Kidney tubule cell (primary cell): Measurements from ENCODE around the gene SUPT6H.

Experiments used
- DNase-seq: peaks from one replicate; pipeline ENCODE4 v3.0.0-alpha.2; 2018; ENCODE audit warnings: low spot score

Gene SUPT6H

DNA sequence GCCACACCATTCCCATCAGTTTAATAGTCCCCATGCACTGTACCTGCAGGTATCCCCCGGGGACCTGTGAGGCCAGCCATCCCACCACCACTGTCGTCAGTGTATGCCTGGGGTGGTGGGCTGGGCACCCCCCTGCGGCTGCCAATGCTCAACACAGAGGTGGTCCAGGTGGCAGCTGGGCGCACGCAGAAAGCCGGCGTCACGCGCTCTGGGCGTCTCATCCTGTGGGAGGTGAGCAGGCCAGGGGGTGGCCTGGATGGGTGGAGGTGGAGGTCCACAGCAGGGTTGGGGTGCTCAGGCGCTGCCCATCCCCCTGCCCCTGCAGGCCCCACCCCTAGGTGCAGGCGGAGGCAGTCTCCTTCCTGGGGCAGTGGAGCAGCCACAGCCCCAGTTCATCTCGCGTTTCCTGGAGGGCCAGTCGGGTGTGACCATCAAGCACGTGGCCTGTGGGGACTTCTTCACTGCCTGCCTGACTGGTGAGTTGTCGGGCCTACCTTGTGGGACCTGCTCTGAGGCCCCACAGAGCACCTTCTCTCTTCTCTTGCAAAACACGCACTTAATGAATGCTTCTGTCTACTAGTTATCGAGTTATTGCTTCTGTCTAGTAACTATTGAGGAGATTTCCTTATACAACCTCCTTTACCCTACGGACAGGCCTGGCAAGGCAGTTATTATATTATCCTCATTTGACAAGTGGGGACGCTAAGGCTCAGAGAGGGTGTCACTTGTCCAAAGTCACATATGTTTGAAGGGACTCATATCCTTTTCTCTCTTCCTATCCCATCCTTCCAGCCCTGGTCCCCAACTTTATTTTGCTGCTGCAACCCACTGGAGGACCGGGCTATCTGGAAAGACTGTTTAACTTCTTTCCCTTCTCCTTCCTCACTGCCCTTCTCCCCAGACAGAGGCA lies 76.0 kb downstream of the SUPT6H start:
- DNase-seq, result peak; percentile 79

DNA sequence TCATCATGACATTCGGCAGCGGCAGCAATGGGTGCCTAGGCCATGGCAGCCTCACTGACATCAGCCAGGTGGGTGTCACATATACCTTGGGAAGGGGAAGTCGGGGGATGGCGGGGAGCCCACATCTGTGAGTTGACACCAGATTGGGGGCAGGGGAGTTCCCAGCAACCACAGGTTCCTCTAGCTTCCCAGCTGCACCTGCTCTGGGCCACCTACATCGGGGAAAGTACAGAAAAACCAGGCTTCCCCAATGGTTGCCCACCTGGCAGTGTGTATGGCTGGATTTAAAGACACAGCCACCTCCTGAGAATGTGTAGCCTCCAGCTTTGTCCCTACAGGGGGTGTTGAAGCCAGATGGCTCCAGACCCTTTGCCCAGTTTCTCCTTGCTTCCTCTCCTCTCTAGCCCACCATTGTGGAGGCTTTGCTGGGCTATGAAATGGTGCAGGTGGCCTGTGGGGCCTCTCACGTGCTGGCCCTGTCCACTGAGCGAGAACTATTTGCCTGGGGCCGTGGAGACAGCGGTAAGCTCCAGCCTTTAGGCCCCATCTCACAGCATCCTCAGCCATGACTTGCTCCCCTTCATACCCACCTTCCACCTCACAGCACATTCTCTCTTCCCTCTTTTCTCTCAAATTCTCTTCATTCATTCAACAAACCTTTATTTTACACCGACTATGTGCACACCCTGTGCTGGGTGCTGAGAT lies 76.8 kb downstream of the SUPT6H start:
- DNase-seq, result no peak

DNA sequence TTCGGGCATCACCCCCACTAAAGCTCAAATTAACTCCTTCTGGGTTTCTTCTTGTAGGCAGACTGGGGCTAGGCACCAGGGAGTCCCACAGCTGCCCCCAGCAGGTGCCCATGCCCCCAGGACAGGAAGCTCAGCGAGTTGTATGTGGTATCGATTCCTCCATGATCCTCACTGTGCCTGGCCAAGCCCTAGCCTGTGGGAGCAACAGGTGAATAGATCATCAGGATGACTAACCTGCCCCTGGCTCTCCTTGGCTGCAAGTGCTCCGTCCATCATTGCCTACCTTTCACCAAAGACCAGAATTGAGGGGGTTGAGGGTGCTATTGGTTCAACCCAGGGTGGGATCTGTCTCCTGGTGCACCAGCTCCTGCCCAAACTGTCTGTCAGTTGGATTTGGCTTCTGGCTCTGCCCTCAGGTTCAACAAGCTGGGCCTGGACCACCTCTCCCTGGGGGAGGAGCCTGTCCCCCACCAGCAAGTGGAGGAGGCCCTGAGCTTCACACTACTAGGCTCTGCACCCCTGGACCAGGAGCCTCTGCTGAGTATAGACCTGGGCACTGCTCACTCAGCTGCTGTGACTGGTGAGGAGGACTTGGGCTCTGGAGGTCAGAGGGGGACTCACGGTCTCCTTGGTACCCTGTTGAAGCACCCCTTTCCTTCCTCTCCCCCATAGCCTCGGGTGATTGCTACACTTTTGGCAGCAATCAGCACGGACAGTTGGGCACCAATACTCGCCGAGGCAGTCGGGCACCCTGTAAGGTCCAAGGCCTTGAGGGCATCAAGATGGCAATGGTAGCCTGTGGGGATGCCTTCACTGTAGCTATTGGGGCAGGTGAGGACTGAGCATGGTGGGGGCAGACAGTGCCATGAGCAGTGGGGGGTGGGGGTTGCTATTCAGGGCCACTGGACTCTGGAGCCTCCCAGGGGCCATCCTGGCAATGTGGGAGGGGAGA lies 78.7 kb downstream of the SUPT6H start:
- no peak for DNase-seq

GRCh38 chr17:28741358-28742349 lies 79.6 kb downstream of the SUPT6H start:
- DNase-seq, result no peak

DNA sequence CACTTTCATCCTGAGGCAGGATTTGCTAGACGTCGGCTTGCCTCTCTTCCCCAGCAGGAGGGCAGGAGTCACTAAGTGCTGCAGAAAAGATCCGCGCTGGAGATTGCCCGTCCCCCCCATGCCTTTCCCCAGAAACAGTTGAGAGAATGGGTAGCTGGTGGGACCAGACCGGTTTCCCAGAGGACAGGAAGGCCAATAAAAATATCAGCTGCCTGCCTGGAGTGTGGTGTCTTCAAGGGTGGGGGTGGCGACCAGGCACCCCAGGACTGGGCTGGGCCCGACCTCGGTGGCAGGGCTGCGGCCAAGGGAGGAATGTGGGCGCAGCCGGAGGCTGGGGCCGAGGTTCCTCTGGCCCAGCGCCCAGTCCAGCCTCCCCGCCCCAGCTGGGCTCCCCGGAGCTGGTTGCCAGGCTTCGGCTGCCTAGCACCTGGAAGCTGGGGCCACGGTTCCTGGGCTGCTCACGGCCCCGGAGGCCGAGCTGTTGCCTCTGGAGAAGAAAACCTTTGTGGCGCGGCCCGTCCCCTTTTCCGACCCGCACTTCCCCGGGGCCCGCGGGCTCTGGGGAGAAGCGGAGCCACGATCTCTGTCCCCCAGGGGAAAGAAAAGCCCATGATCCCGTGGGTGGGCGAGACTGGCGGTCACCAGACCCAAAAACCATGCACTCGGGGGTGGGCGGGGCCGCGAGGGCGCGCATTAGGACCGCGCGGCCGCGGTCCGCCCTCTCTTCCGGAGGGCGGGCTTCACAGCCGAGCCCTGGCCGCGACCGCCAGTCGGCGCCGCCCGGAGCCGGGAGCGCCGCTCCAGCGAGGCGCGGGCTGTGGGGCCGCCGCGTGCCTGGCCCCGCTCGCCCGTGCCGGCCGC lies 81.5 kb downstream of the SUPT6H start, which contains the start of gene TRAF4:
TRAF4 (plus strand) TSS at position 769 of the 861 bp plus-strand sequence. CDS start 102 bp downstream, outside the sequence.
- peak; percentile 88 for DNase-seq

DNA sequence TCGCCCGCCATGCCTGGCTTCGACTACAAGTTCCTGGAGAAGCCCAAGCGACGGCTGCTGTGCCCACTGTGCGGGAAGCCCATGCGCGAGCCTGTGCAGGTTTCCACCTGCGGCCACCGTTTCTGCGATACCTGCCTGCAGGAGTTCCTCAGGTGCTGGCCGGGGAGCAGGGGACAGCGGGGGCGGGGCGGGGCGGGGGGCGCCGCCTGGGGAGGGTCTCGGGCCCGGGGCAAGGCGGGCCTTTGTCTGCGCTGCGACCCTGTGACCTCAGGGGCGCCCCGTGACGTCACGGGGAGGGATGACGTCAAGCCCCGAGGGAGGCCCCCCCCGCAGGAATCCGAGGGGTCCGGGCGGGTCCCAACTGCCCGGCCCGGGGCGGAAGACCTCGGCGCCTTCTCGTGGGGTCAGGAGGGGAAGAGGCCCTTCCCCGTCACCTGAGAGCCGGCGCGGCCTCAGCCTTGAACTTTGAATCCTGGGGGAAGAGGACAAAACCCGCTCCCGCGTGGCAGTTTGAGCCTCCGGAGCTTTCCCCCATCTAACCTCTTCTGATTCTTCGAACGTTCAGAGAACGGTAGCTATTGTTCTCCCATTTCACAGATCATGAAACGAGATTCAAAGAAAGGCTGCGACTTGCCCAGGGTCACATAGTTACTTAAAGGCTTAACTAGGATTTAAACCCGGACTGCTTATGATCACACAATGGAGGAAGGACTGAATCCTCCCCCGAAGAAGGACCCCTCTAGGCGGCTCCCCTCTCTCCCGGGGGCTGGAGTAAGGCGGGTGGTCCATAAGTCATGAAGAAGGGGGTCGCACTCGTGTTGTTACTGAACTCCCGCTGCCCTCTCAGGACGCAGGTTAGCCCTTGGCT lies 82.3 kb downstream of the SUPT6H start:
- DNase-seq, result peak; percentile 76

DNA sequence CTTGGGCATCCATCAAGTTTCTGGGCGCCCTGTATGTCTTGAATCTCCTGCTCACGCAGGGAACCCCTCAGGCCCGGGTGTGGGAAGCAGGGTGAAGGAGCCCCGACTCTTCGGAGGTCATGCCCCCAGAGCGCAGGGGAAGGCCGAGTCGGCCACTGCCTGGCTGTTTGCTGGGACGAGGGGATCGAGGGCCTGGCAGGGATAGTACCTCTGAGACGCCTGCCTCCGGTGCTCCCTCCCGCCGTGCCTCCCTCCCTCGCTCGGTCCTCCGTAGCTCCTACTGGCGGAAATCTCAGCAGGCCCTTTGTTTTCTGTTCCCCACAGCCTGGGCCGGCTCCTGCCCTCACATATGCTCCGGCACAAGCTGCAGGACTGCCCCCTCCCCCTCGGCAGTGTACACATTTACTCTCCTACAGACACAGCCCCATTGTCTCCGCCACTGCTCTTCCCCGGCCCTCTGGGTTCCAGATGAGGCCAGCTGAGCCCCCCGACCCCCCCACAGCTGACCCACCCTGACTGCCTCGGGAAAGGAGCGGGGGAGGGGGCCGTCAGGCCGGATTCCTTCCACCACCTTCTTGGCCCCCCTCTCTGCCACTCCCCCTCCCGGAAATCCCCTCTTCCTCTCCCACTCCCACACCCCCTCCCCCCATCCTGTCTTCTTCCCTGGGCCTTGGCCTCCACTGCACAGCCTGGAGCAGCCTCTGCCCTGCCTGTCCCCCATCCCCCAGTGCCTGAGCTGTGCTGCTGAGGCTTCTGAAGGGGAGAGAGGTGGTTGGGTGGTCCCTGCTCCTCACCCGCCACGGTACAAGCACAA lies 83.2 kb downstream of the SUPT6H start:
- DNase-seq, result peak; percentile 63

DNA sequence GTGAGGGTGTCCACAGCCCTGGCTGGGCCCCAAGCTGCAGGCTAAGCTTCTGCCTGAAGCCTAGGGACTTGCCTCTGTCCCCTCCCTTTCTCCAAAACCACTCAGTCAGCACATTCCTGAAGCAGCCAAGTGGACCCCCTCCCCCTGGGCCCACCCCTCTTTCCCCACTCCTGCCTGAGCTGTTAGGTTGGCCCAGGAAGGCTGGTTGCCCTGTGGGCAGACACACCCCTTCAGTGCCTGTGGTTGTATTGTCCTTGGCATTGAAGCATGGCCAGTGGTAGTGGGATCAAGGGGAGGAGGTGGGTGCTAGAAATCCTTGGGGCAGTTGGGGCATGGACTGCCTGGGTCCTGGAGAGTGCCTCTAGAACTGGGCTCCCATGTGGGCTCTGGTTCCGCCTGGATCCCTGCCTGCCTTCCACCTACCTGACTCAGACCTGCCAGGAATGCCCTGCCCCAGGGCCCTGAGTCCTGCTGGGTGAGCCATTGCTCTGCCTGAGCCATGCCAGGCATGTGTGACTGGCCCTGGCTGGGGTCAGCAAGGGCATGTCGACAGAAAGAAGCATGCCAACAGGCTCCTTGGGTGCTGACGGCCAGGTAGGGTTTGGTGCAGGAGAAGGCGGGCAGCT lies 83.9 kb downstream of the SUPT6H start:
- peak; percentile 92 for DNase-seq

DNA sequence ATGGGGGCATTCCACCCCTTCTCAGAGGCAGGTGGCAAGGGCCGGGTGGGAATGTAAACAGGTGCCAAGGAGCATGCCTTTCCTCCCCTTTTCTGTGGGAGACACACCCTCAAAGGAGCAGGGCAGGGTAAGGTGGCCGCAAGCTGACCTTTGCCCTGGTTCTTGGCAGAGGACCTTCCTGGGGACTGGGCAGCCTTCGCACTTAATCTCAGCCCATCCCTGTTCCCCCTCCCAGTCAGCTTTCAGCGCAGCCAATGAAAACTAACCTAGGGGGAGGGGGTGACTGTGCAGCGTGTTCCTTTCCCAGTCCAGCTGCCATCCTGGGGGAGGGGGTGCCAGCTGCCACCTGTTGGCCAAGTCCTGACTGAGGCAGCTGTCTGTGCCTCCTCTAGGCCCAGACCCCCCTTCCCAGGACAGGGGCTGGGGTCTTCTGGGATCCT lies 84.6 kb downstream of the SUPT6H start:
- DNase-seq, result peak; percentile 67

GRCh38 chr17:28747051-28747691 lies 85.2 kb downstream of the SUPT6H start:
- peak; percentile 52 for DNase-seq

DNA sequence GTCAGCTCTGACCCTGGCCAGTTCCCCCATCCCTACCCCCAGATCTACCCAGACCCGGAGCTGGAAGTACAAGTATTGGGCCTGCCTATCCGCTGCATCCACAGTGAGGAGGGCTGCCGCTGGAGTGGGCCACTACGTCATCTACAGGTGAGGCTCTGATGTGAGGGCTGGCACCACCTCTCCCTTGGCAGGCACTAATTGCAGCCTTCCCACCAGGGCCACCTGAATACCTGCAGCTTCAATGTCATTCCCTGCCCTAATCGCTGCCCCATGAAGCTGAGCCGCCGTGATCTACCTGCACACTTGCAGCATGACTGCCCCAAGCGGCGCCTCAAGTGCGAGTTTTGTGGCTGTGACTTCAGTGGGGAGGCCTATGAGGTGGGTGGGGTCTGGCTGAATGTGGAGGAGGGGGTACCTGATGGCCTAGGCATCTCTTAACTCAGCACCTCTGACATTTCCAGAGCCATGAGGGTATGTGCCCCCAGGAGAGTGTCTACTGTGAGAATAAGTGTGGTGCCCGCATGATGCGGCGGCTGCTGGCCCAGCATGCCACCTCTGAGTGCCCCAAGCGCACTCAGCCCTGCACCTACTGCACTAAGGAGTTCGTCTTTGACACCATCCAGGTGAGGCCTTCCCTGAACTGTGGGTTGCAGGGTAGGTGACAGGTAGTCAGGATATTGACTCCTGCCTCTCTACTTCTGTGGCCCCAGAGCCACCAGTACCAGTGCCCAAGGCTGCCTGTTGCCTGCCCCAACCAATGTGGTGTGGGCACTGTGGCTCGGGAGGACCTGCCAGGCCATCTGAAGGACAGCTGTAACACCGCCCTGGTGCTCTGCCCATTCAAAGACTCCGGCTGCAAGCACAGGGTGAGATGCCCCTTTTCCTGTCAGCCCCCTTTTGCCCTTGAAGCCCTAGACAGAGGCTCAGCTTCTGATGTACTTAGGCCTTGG lies 86.1 kb downstream of the SUPT6H start:
- no peak for DNase-seq

DNA sequence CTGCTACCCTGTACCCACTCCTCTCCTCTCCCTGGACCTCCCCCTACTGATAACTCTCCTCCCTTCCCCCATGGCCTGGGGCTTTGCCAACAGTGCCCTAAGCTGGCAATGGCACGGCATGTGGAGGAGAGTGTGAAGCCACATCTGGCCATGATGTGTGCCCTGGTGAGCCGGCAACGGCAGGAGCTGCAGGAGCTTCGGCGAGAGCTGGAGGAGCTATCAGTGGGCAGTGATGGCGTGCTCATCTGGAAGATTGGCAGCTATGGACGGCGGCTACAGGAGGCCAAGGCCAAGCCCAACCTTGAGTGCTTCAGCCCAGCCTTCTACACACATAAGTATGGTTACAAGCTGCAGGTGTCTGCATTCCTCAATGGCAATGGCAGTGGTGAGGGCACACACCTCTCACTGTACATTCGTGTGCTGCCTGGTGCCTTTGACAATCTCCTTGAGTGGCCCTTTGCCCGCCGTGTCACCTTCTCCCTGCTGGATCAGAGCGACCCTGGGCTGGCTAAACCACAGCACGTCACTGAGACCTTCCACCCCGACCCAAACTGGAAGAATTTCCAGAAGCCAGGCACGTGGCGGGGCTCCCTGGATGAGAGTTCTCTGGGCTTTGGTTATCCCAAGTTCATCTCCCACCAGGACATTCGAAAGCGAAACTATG lies 87.0 kb downstream of the SUPT6H start:
- DNase-seq, result no peak

DNA sequence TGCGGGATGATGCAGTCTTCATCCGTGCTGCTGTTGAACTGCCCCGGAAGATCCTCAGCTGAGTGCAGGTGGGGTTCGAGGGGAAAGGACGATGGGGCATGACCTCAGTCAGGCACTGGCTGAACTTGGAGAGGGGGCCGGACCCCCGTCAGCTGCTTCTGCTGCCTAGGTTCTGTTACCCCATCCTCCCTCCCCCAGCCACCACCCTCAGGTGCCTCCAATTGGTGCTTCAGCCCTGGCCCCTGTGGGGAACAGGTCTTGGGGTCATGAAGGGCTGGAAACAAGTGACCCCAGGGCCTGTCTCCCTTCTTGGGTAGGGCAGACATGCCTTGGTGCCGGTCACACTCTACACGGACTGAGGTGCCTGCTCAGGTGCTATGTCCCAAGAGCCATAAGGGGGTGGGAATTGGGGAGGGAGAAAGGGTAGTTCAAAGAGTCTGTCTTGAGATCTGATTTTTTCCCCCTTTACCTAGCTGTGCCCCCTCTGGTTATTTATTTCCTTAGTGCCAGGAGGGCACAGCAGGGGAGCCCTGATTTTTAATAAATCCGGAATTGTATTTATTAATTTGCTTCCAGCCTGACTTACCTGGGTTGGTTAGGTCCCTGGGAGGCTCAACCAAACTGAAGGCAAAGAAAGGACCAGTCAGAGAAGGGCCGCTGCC lies 87.6 kb downstream of the SUPT6H start:
- no peak for DNase-seq
